Daoy (cell line): Measurements from ENCODE around the gene PLOD2. TPM values are rescaled to one million over a fixed set of nuclear protein-coding genes. Genes with fewer than 3 reads are reported as not detected.

Source experiments
- DNase-seq: peaks from one replicate; pipeline ENCODE4 v3.0.0-alpha.2; 2015; ENCODE audit warnings: low read depth
- total RNA-seq: library from RNA; depleted of rRNA; stranded (reverse); fragments of >200 nt; shearing (Covaris generic); gene quantifications from 2 replicates; pipeline ENCODE4 v1.2.3, GENCODE V29; 2014

PLOD2 gene
- total RNA-seq, 1 experiment from 2014 or later: 80.5 TPM

GRCh38 chr3:146166415-146166821, 5.4 kb upstream of the PLOD2 start:
- peak; percentile 72 for DNase-seq

- DNase-seq: no peak
These were observed 4.9 kb upstream of the PLOD2 start for GRCh38 chr3:146165877-146166276.

- DNase-seq: peak; percentile 57
These were observed 4.2 kb upstream of the PLOD2 start for GRCh38 chr3:146164971-146165769.

GRCh38 chr3:146164506-146164905, 3.5 kb upstream of the PLOD2 start:
- no peak for DNase-seq

GRCh38 chr3:146164071-146164470, 3.1 kb upstream of the PLOD2 start:
- peak; percentile 36 for DNase-seq

- peak; percentile 75 for DNase-seq
These were observed 2.6 kb upstream of the PLOD2 start for GRCh38 chr3:146163584-146163983.

GRCh38 chr3:146162561-146162960, 1.6 kb upstream of the PLOD2 start:
- peak; percentile 20 for DNase-seq

- peak; percentile 58 for DNase-seq
These were observed 649 bp upstream of the PLOD2 start for GRCh38 chr3:146161663-146162002.

GRCh38 chr3:146160321-146160963, 542 bp downstream of the PLOD2 start:
- peak; percentile 91 for DNase-seq

- DNase-seq: no peak
These were observed 1.2 kb downstream of the PLOD2 start for GRCh38 chr3:146159616-146160320.

GRCh38 chr3:146159037-146159436, 1.9 kb downstream of the PLOD2 start:
- DNase-seq: peak; percentile 27

- no peak for DNase-seq
These were observed 3.5 kb downstream of the PLOD2 start for GRCh38 chr3:146157325-146158060.

- no peak for DNase-seq
These were observed 4.2 kb downstream of the PLOD2 start for GRCh38 chr3:146156666-146157314.

- no peak for DNase-seq
These were observed 4.9 kb downstream of the PLOD2 start for GRCh38 chr3:146156095-146156494.

GRCh38 chr3:146154995-146155394, 6.0 kb downstream of the PLOD2 start:
- DNase-seq: no peak

GRCh38 chr3:146154316-146154715, 6.7 kb downstream of the PLOD2 start:
- DNase-seq: no peak

- no peak for DNase-seq
These were observed 7.6 kb downstream of the PLOD2 start for GRCh38 chr3:146153429-146153828.

GRCh38 chr3:146152834-146153233, 8.2 kb downstream of the PLOD2 start:
- DNase-seq: no peak

GRCh38 chr3:146148468-146148931, 12.5 kb downstream of the PLOD2 start:
- no peak for DNase-seq

- DNase-seq: no peak
These were observed 15.3 kb downstream of the PLOD2 start for GRCh38 chr3:146145642-146146041.

GRCh38 chr3:146142757-146143156, 18.2 kb downstream of the PLOD2 start:
- DNase-seq: peak; percentile 35
